ENCODE data around the gene NFAM1. TPM values are rescaled to one million over a fixed set of nuclear protein-coding genes. Genes with fewer than 3 reads are reported as not detected.
A peak's percentile ranks its signal among the peaks of the same experiment; 100 is the strongest.

NFAM1 gene
- total and polyA plus RNA-seq, 2 of the 13 experiments (the other 11 are each of a cell fraction or from before 2014, with no cell fraction given): 0.03 TPM; not detected in 1

- TF ChIP-seq ZNF142 (CRISPR knock-in tag; IDR thresholded peaks at IDR 0.05) (no peak), ZNF775 (CRISPR knock-in tag; IDR thresholded peaks at IDR 0.05; ENCODE audit: borderline replicate concordance) (no peak), TARDBP (CRISPR knock-in tag; IDR thresholded peaks at IDR 0.05) (no peak), SRSF4 (IDR thresholded peaks at IDR 0.05; ENCODE audit: low read depth, low read length, poor library complexity, severe bottlenecking) (no peak), ZBTB38 (CRISPR knock-in tag; IDR thresholded peaks at IDR 0.05) (no peak)
These were observed 23.2 kb downstream of the NFAM1 start (continued) for GRCh38 chr22:42408810-42409529.

DNA sequence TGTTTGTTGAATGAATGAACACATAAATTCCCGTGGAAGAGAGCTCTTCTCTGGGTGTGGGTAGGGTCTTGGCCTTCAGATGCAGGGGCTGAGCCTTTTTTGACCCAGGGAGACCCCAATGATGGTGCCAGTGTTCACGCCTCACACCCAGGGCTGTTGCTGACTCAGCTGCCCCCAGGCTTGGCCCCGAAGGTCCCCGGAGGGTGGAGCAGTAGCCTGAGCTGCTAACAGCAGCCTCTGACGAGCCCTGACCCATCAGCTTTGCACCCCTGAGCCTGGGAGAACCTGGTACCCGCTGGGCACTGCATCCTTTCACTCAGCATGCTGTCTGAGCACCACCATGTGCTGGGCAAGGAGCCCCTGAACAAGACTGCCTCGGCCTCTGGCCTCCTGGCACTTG is 23.9 kb downstream of the NFAM1 start:
- H3K4me3 ChIP-seq (replicated peaks in 1 of 3; ENCODE audit: insufficient read depth in 1 of 3, low read depth in 2 of 3, low read length in 3 of 3): no peak overlapping the region
- FAIRE-seq (no peak), ATAC-seq (no peak), DNase-seq (ENCODE audit: low spot score) (no peak)
- 0% methylated on average over 1 of the region's 7 CpGs for WGBS (ENCODE audit: low lambda C conversion rate)
- no peaks in the 10 kb centered on the region for H3K36me3 ChIP-seq (replicated peaks in 1 of 2; ENCODE audit: control insufficient read depth in 1 of 2, insufficient read depth in 2 of 2, low read length in 2 of 2)
- in situ Hi-C loops (cut with HindIII; ENCODE audit: extremely low pct_ligation_motif_present, low pct_unique_long_range_greater_than_20kb): no loop called here
- H3K27ac ChIP-seq (ENCODE audit: extremely low read length, insufficient read depth, low read length): no peak overlapping the region
- H4K20me1 ChIP-seq (ENCODE audit: insufficient read depth, low read length): no peaks in the 10 kb centered on the region
- peaks cover 29% of the 10 kb centered on the region for H3K4me1 ChIP-seq (ENCODE audit: insufficient read depth, low read length)
- intact Hi-C loops (cut with micrococcal nuclease; ENCODE audit: unreplicated experiment): no loop called here
- CTCF ChIA-PET (ENCODE audit: low intra/inter-chr PET ratio, low total read pairs): no interaction called here
- POLR2A ChIA-PET: no interaction called here
- peaks cover 11 to 54% of the 10 kb centered on the region in 2 experiments; a peak in 4 of 5 replicates for H3K27me3 ChIP-seq (ENCODE audit: control insufficient read depth in 1 of 2, insufficient read depth in 2 of 2, low read length in 2 of 2)
- H3K4me2 ChIP-seq (ENCODE audit: low read depth, low read length): no peak overlapping the region
- no peaks in the 10 kb centered on the region for H3K79me2 ChIP-seq (ENCODE audit: insufficient read depth, low read length)
- TF ChIP-seq SYNCRIP (IDR thresholded peaks at IDR 0.05; ENCODE audit: insufficient read depth, low read depth, low read length): no peak
- peak; percentile 26; the same call in 1 of the 2 replicates for TF ChIP-seq MAFF (IDR thresholded peaks at IDR 0.05; ENCODE audit: low read depth, low read length)
- peak; percentile 45 to 51; a peak in 3 of 4 replicates for TF ChIP-seq MAFK (conservative IDR thresholded peaks at IDR 0.05 in 1 of 2, IDR thresholded peaks at IDR 0.05 in 1 of 2; ENCODE audit: low read length in 2 of 2)
- H3K9me3 ChIP-seq (ENCODE audit: low read length): no peaks in the 10 kb centered on the region
- BruUV-seq (replicated peaks): no TSS peak
- H3K9ac ChIP-seq (ENCODE audit: insufficient read depth, low read depth, low read length): no peak overlapping the region
- H2AFZ ChIP-seq (ENCODE audit: low read length): no peak overlapping the region
